PC-9 (cell line): ENCODE data around the gene DRC1. TPM values are rescaled to one million over a fixed set of nuclear protein-coding genes. Genes with fewer than 3 reads are reported as not detected.
A peak's percentile ranks its signal among the peaks of the same experiment; 100 is the strongest.

ENCODE experiments used
- BruUV-seq: library from RNA; stranded (reverse); fragments of 400-500 nt; replicated peaks from 2 replicates; lab custom pipeline; 2021; lab: Mats Ljungman, UMichigan
- CTCF ChIA-PET: fragments of 300-600 bp; sonication (Branson Sonifier 250); formaldehyde crosslinking; loops from one replicate; lab custom pipeline; 2022; ENCODE audit warnings: antibody characterized with exemption; lab: Charles Lee
- POLR2A ChIA-PET: fragments of 300-600 bp; sonication (Branson Sonifier 250); formaldehyde crosslinking; loops from one replicate; lab custom pipeline; 2022; ENCODE audit warnings: antibody characterized with exemption; ENCODE audit not compliant: unreplicated experiment; lab: Charles Lee
- DNase-seq, 2 experiments: peaks; one replicate each; pipeline versions ENCODE4 v3.0.0 to v3.0.0-alpha.2; 2015 to 2022; ENCODE audit warnings: mixed read lengths in 1 of 2
- H2AFZ ChIP-seq: fragments of 200-600 bp; sonication (generic); 2 replicates; pipeline ENCODE4 v1.8.1; 2017; ENCODE audit warnings: antibody characterized with exemption
- H3F3A ChIP-seq: fragments of 200-600 bp; sonication (generic); 2 replicates; pipeline ENCODE4 v1.8.1; 2017; ENCODE audit warnings: antibody characterized with exemption, mild to moderate bottlenecking, low read depth; ENCODE audit not compliant: insufficient read depth
- H3K27ac ChIP-seq: fragments of 200-600 bp; sonication (generic); 2 replicates; pipeline ENCODE4 v1.6.1; 2016; ENCODE audit warnings: mixed run types
- H3K27me3 ChIP-seq: fragments of 200-600 bp; sonication (generic); 2 replicates; pipeline ENCODE4 v1.6.1; 2016; ENCODE audit warnings: low read depth, mixed run types; ENCODE audit not compliant: insufficient read depth
- H3K36me3 ChIP-seq: fragments of 200-600 bp; sonication (generic); 2 replicates; pipeline ENCODE4 v1.6.1; 2016; ENCODE audit warnings: low read depth, mixed run types
- H3K4me1 ChIP-seq: fragments of 200-600 bp; sonication (generic); replicated peaks from 2 replicates; pipeline ENCODE4 v1.6.1; 2016; ENCODE audit warnings: mixed run types; ENCODE audit not compliant: insufficient read depth
- H3K4me2 ChIP-seq: fragments of 200-600 bp; sonication (generic); 2 replicates; pipeline ENCODE4 v1.6.1; 2017; ENCODE audit warnings: mixed run types
- H3K4me3 ChIP-seq: fragments of 200-600 bp; sonication (generic); 2 replicates; pipeline ENCODE4 v1.6.1; 2016; ENCODE audit warnings: mixed run types
- H3K79me2 ChIP-seq: fragments of 200-600 bp; sonication (generic); 2 replicates; pipeline ENCODE4 v1.6.1; 2017; ENCODE audit warnings: low read depth, mixed run types
- H3K9me2 ChIP-seq: fragments of 200-600 bp; sonication (generic); 2 replicates; pipeline ENCODE4 v1.8.1; 2017; ENCODE audit warnings: mild to moderate bottlenecking; ENCODE audit not compliant: insufficient read depth
- H3K9me3 ChIP-seq: fragments of 200-600 bp; sonication (generic); 2 replicates; pipeline ENCODE4 v1.8.1; 2016; ENCODE audit warnings: low read depth; ENCODE audit not compliant: insufficient read depth
- H4K20me1 ChIP-seq: fragments of 200-600 bp; sonication (generic); 2 replicates; pipeline ENCODE4 v1.8.1; 2017; ENCODE audit not compliant: insufficient read depth
- EZH2 ChIP-seq: fragments of 200-600 bp; sonication (generic); IDR thresholded peaks from 2 replicates; pipeline ENCODE4 v1.8.0; 2017; ENCODE audit warnings: antibody characterized with exemption, low read depth
- intact Hi-C: fragments of 100-400 bp; cut with micrococcal nuclease; formaldehyde crosslinking; loops from one replicate; pipeline ENCODE4 v1.10.0; 2022; ENCODE audit not compliant: unreplicated experiment
- total RNA-seq: library from RNA; stranded (reverse); gene quantifications from 2 replicates; pipeline ENCODE4 v1.2.3, GENCODE V29; 2021
- TF ChIP-seq, protein P1 (sequence below): fragments of 200-600 bp; sonication (generic); conservative IDR thresholded peaks from 2 replicates; pipeline ENCODE4 v1.6.1; 2017; ENCODE audit warnings: mixed run types, antibody characterized with exemption, mild to moderate bottlenecking, moderate library complexity

The DRC1 gene
- total RNA-seq, 1 experiment from 2014 or later, result 6.4 TPM

DNA sequence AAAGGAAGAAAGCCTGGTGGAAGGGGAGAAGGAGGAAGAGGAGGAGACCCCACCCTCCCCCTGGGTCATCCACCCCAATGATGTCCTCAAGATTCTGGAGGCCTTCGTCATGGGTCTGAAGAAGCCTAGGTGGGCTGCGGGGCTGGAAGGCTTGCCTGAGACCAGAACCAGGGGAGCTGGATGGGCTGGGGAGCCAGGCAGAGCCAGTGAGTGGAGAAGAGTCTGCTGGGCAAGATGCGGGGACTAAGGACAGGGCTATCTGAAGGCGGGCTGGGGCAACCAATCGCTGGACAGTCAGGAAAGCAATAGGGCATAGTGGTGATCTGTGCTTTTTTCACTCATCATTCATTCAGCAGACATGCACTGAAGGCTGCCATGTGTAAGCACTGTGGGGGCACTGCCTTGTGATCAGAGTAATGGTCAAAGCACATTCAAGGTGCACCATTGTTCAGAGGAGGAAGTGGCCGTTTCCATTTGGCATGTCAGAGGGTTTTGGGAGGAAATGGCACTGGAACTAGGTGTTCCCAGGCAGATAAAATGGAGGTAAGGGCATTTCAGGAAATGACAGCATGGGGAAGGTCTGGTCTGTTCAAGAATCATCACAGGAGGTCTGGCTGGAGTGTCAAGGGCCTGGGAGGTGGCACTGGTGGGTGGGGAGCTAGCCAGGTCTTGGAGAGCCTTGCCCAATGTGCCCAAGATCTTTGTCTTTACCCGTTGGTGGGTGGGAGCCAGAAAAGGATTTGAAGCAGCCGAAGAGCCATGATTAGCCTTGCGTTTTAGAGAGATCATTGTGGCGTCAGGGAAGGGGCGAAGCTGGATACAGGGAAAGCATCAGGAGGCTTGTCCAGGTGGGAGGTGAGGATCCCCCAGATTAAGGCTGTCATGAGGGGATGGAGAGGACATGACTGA lies 52.0 kb downstream of the DRC1 start:
- POLR2A ChIA-PET, result no interaction called here

DNA sequence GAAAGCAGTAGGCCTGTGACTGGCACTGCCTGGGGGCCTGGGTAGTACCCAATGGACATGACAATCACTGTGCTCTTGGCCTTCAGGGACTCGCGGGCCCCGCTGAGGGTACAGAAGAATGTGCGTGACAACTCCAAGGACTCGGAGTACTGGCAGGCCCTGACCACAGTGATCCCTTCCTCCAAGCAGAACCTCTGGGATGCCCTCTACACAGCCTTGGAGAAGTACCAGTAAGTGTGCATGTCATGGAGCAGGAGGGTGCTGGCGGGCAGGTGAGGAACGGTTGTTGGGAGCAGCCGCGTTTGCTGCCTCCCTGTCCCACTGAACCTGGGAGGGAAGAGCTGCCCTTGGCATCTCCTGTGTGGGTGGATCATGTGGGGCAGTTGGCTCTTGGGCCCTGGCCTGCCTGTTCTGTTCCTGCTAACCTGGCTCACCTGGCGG lies 52.9 kb downstream of the DRC1 start:
- Histone ChIP-seq H3K4me2 (no peak overlapping the region), H3K27me3 (no peaks in the 10 kb centered on the region), H3K36me3 (no peaks in the 10 kb centered on the region), H3F3A (peaks cover 11% of the 10 kb centered on the region; the same call in 1 of the 2 replicates), H3K4me3 (no peak overlapping the region), H4K20me1 (no peaks in the 10 kb centered on the region), H3K79me2 (no peaks in the 10 kb centered on the region), H2AFZ (no peak overlapping the region), H3K4me1 (peaks cover 34% of the 10 kb centered on the region), H3K9me2 (no peaks in the 10 kb centered on the region), H3K9me3 (no peaks in the 10 kb centered on the region), H3K27ac (no peak overlapping the region)
- POLR2A ChIA-PET, result no interaction called here
- DNase-seq, result no peak
- CTCF ChIA-PET, result no interaction called here
- no TSS peak for BruUV-seq
- TF ChIP-seq EZH2, result no peak
- TF ChIP-seq, protein P1, sequence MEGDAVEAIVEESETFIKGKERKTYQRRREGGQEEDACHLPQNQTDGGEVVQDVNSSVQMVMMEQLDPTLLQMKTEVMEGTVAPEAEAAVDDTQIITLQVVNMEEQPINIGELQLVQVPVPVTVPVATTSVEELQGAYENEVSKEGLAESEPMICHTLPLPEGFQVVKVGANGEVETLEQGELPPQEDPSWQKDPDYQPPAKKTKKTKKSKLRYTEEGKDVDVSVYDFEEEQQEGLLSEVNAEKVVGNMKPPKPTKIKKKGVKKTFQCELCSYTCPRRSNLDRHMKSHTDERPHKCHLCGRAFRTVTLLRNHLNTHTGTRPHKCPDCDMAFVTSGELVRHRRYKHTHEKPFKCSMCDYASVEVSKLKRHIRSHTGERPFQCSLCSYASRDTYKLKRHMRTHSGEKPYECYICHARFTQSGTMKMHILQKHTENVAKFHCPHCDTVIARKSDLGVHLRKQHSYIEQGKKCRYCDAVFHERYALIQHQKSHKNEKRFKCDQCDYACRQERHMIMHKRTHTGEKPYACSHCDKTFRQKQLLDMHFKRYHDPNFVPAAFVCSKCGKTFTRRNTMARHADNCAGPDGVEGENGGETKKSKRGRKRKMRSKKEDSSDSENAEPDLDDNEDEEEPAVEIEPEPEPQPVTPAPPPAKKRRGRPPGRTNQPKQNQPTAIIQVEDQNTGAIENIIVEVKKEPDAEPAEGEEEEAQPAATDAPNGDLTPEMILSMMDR, result no peak
- intact Hi-C loops, result loop anchor here (5.0 kb wide), 1 partner anchor 47 kb away; no protein-coding TSS in a partner anchor

More for the DNA sequence above, 52.0 kb downstream of the DRC1 start:
- Histone ChIP-seq H3K9me3 (no peaks in the 10 kb centered on the region), H3K4me1 (peaks cover 30% of the 10 kb centered on the region), H3F3A (peaks cover 11% of the 10 kb centered on the region; the same call in 1 of the 2 replicates), H2AFZ (no peak overlapping the region), H3K4me2 (no peak overlapping the region), H3K9me2 (no peaks in the 10 kb centered on the region), H4K20me1 (no peaks in the 10 kb centered on the region), H3K4me3 (no peak overlapping the region), H3K36me3 (no peaks in the 10 kb centered on the region), H3K27me3 (no peaks in the 10 kb centered on the region), H3K79me2 (no peaks in the 10 kb centered on the region), H3K27ac (no peak overlapping the region)
- no TSS peak for BruUV-seq
- DNase-seq, result no peak
- intact Hi-C loops, result no loop called here
- TF ChIP-seq, protein P1, result no peak
- CTCF ChIA-PET, result no interaction called here

DNA sequence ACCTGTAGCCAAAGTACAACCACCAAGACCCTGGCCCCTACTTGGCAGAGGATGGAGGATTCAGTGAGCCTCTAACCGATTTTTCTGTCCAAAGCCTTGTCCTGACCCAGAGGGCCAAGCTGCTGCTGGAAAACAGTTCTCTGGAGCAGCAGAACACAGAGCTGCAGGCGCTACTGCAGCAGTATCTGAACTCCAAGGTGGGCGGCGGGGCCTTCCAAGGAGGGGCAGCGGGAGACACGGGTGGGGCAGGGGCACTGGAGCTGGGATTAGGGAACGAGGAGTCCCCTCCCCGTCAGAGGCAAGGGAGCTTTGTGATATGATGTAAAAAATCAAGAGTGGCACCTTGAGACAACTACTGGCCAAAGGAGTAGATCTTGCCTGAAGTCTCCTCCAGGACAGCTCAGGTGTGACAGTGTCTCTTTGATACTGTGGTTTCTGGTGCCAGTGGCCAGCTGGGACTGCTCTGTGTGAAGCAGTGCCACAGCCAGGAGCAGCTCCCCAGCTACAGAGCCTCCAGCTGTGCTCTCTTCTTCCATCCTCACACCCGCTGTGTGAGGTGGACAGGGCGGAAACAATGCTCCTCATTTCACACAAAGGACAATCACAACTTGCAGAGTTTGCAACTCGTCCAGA lies 53.4 kb downstream of the DRC1 start:
- Histone ChIP-seq H3K9me3 (no peaks in the 10 kb centered on the region), H2AFZ (no peak overlapping the region), H3K79me2 (no peaks in the 10 kb centered on the region), H3K4me3 (no peak overlapping the region), H3K27ac (0 out of 2 replicates have a peak overlapping the region, but pooled peaks have one; percentile 85), H3K27me3 (no peaks in the 10 kb centered on the region), H4K20me1 (no peaks in the 10 kb centered on the region), H3K9me2 (no peaks in the 10 kb centered on the region), H3K4me1 (peaks cover 34% of the 10 kb centered on the region), H3K36me3 (no peaks in the 10 kb centered on the region), H3F3A (peaks cover 11% of the 10 kb centered on the region; the same call in 1 of the 2 replicates), H3K4me2 (peak overlapping the region; percentile 63; the same call in 1 of the 2 replicates)
- no peak for DNase-seq
- CTCF ChIA-PET, result interaction anchor here (0.7 kb wide), 1 partner anchor 231 kb away, joined by 4 read pairs; no protein-coding TSS in a partner anchor
- POLR2A ChIA-PET, result no interaction called here
- no TSS peak for BruUV-seq
- no peak for TF ChIP-seq EZH2
- TF ChIP-seq, protein P1, result no peak
- intact Hi-C loops, result loop anchor here (5.0 kb wide), 1 partner anchor 48 kb away; no protein-coding TSS in a partner anchor
